GM23338 (cell line): ENCODE results near the gene EEIG2. TPM values are rescaled to one million over a fixed set of nuclear protein-coding genes. Genes with fewer than 3 reads are reported as not detected.
"Not testable (repeated sequence)": the region's sequence is repeated elsewhere in the genome, so short reads cannot be mapped to it uniquely, and the experiment has no call there.

Source experiments
- ATAC-seq: fragments of 200-7000 bp; cut with Tn5 transposase; 3 replicates; pipeline ENCODE4 v1.9.1; 2020
- DNase-seq: peaks from one replicate; pipeline ENCODE4 v3.0.0-alpha.2; 2015; ENCODE audit warnings: low spot score
- H2AFZ ChIP-seq: fragments of 200-600 bp; sonication (generic); 2 replicates; pipeline ENCODE4 v1.8.0; 2016; ENCODE audit warnings: antibody characterized with exemption, mild to moderate bottlenecking, moderate library complexity
- H3F3A ChIP-seq: fragments of 200-600 bp; sonication (generic); replicated peaks from 2 replicates; pipeline ENCODE4 v1.8.0; 2017; ENCODE audit warnings: antibody characterized with exemption, mixed run types, low read depth
- H3K27ac ChIP-seq: fragments of 200-600 bp; sonication (generic); 2 replicates; pipeline ENCODE4 v1.6.1; 2016; ENCODE audit warnings: low read depth
- H3K27me3 ChIP-seq: fragments of 200-600 bp; sonication (generic); 2 replicates; pipeline ENCODE4 v1.8.0; 2016; ENCODE audit warnings: mild to moderate bottlenecking, mixed run types, moderate library complexity; ENCODE audit not compliant: insufficient read depth
- H3K36me3 ChIP-seq: fragments of 200-600 bp; sonication (generic); 2 replicates; pipeline ENCODE4 v1.8.0; 2016; ENCODE audit warnings: mild to moderate bottlenecking; ENCODE audit not compliant: insufficient read depth
- H3K4me1 ChIP-seq: fragments of 200-600 bp; sonication (generic); 2 replicates; pipeline ENCODE4 v1.8.0; 2016; ENCODE audit warnings: mild to moderate bottlenecking, moderate library complexity; ENCODE audit not compliant: insufficient read depth
- H3K4me2 ChIP-seq: fragments of 200-600 bp; sonication (generic); 2 replicates; pipeline ENCODE4 v1.7.1; 2017; ENCODE audit warnings: mixed run types
- H3K4me3 ChIP-seq: fragments of 200-600 bp; sonication (generic); 2 replicates; pipeline ENCODE4 v1.6.1; 2016; ENCODE audit warnings: mixed run types
- H3K79me2 ChIP-seq: fragments of 200-600 bp; sonication (generic); replicated peaks from 2 replicates; pipeline ENCODE4 v1.8.0; 2017; ENCODE audit warnings: mild to moderate bottlenecking; ENCODE audit not compliant: insufficient read depth
- H3K9me2 ChIP-seq: fragments of 200-600 bp; sonication (generic); 2 replicates; pipeline ENCODE4 v1.8.0; 2017; ENCODE audit not compliant: insufficient read depth
- H4K20me1 ChIP-seq: fragments of 200-600 bp; sonication (generic); replicated peaks from 2 replicates; pipeline ENCODE4 v1.8.0; 2017; ENCODE audit warnings: mild to moderate bottlenecking; ENCODE audit not compliant: insufficient read depth
- H3K27ac Mint-ChIP-seq: 2 replicates; pipeline ENCODE4 v1.8.0; 2020; ENCODE audit warnings: inconsistent platforms, mild to moderate bottlenecking, moderate library complexity, mixed read lengths
- H3K27me3 Mint-ChIP-seq: 3 replicates; pipeline ENCODE4 v1.8.0; 2022; ENCODE audit warnings: low read depth, mild to moderate bottlenecking, moderate library complexity, mixed read lengths, inconsistent platforms; ENCODE audit not compliant: insufficient read depth, poor library complexity
- H3K36me3 Mint-ChIP-seq: 3 replicates; pipeline ENCODE4 v1.8.0; 2021; ENCODE audit warnings: low read depth, mild to moderate bottlenecking, inconsistent platforms, moderate library complexity, mixed read lengths
- H3K4me1 Mint-ChIP-seq: 3 replicates; pipeline ENCODE4 v1.8.0; 2020; ENCODE audit warnings: mild to moderate bottlenecking, inconsistent platforms, mixed read lengths
- H3K4me3 Mint-ChIP-seq: 3 replicates; pipeline ENCODE4 v1.8.0; 2021; ENCODE audit warnings: moderate library complexity, mild to moderate bottlenecking, inconsistent platforms, mixed read lengths
- H3K9me3 Mint-ChIP-seq: 3 replicates; pipeline ENCODE4 v1.8.0; 2020; ENCODE audit warnings: moderate library complexity, mild to moderate bottlenecking, inconsistent platforms, mixed read lengths
- CREB1 ChIP-seq: fragments of 250-450 bp; sonication (Bioruptor Pico); IDR thresholded peaks from 2 replicates; pipeline ENCODE4 v1.5.0; 2020; ENCODE audit warnings: low read depth, mild to moderate bottlenecking, moderate library complexity
- EZH2 ChIP-seq: fragments of 200-600 bp; sonication (generic); IDR thresholded peaks from one replicate; pipeline ENCODE4 v1.8.0; 2017; ENCODE audit warnings: antibody characterized with exemption, mild to moderate bottlenecking, low read depth; ENCODE audit not compliant: unreplicated experiment
- REST ChIP-seq: IDR thresholded peaks from one replicate; pipeline ENCODE4 v1.6.1; 2018; ENCODE audit warnings: antibody characterized with exemption; ENCODE audit not compliant: unreplicated experiment
- ZNF114 ChIP-seq: fragments of 250-450 bp; sonication (Bioruptor Pico); IDR thresholded peaks from 2 replicates; pipeline ENCODE4 v1.5.0; 2020; ENCODE audit warnings: mild to moderate bottlenecking, moderate library complexity
- ZNF462 ChIP-seq: fragments of 250-450 bp; sonication (Bioruptor Pico); IDR thresholded peaks from 2 replicates; pipeline ENCODE4 v1.5.0; 2020; ENCODE audit warnings: mild to moderate bottlenecking, moderate library complexity
- polyA plus RNA-seq: library from polyadenylated mRNA; unstranded; fragments of >200 nt; fragmentation: Nextera tagmentation; extraction: Ambion mirVana; gene quantifications from 2 replicates; pipeline ENCODE4 v1.2.1, GENCODE V29; 2016
- total RNA-seq: library from RNA; depleted of rRNA; stranded (reverse); fragments of >200 nt; shearing (Covaris generic); gene quantifications from 2 replicates; pipeline ENCODE4 v1.2.3, GENCODE V29; 2014

The EEIG2 gene
- total and polyA plus RNA-seq, 2 experiments from 2014 or later = 7.9 to 44.5 TPM

- no peak for TF ChIP-seq ZNF462
Measured at GRCh38 chr1:108541861-108542260, 18.0 kb upstream of the EEIG2 start (continued).

GRCh38 chr1:108547493-108547892 is 12.4 kb upstream of the EEIG2 start:
- not testable (repeated sequence) for H3K36me3 ChIP-seq, H3K27ac Mint-ChIP-seq, H2AFZ ChIP-seq, H3F3A ChIP-seq, H3K27me3 ChIP-seq, H3K9me2 ChIP-seq, H3K79me2 ChIP-seq, H3K27me3 Mint-ChIP-seq, H3K27ac ChIP-seq, H3K4me3 Mint-ChIP-seq, ATAC-seq, DNase-seq, H3K36me3 Mint-ChIP-seq, H3K4me3 ChIP-seq, H3K4me1 ChIP-seq, H3K4me2 ChIP-seq, H3K9me3 Mint-ChIP-seq, H4K20me1 ChIP-seq
- peaks cover 15% of the 10 kb centered on the region; the same call in 2 of the 3 replicates for H3K4me1 Mint-ChIP-seq

- H3K4me3 Mint-ChIP-seq = no peak overlapping the region
- Histone ChIP-seq H3K4me2 (no peak overlapping the region), H4K20me1 (no peaks in the 10 kb centered on the region), H3K36me3 (no peaks in the 10 kb centered on the region), H3K27me3 (no peaks in the 10 kb centered on the region), H3K27ac (no peak overlapping the region), H3K4me3 (no peak overlapping the region), H2AFZ (no peak overlapping the region; the same call in 1 of the 2 replicates), H3F3A (no peaks in the 10 kb centered on the region), H3K4me1 (0 out of 2 replicates have a peak, but pooled peaks cover 9% of the 10 kb centered on the region), H3K9me2 (no peaks in the 10 kb centered on the region), H3K79me2 (no peaks in the 10 kb centered on the region)
- no peak for DNase-seq
- no peak overlapping the region for H3K27ac Mint-ChIP-seq
- H3K36me3 Mint-ChIP-seq = no peaks in the 10 kb centered on the region
- H3K27me3 Mint-ChIP-seq = no peaks in the 10 kb centered on the region
- peaks cover 8% of the 10 kb centered on the region; the same call in 2 of the 3 replicates for H3K4me1 Mint-ChIP-seq
- H3K9me3 Mint-ChIP-seq = peaks cover 3% of the 10 kb centered on the region; the same call in 2 of the 3 replicates
- ATAC-seq = no peak
- TF ChIP-seq ZNF114 (CRISPR knock-in tag) = no peak
- TF ChIP-seq EZH2 = no peak
- TF ChIP-seq REST = no peak
- TF ChIP-seq CREB1 (CRISPR knock-in tag) = no peak
Measured at GRCh38 chr1:108551137-108551862, 8.6 kb upstream of the EEIG2 start.
